ENCODE data around the gene NGLY1.

- no peak for TF ChIP-seq EZH2 (IDR thresholded peaks at IDR 0.05; ENCODE audit: insufficient read depth, low read length)
- TF ChIP-seq CTCF (IDR thresholded peaks at IDR 0.05; ENCODE audit: insufficient read depth, low read depth, low read length) = no peak
Observed at GRCh38 chr3:25781758-25782594, 1.3 kb downstream of the NGLY1 start.

All from astrocyte (in vitro differentiated cells and primary cell).